Putamen (tissue), 1 donor: ENCODE data around the gene OR2T2.
"Not testable (repeated sequence)": the region's sequence is repeated elsewhere in the genome, so short reads cannot be mapped to it uniquely, and the experiment has no call there.

Source experiments
- DNase-seq: peaks from one replicate; pipeline ENCODE4 v3.0.0-alpha.2; 2016; ENCODE audit warnings: low spot score

OR2T2 gene

DNA sequence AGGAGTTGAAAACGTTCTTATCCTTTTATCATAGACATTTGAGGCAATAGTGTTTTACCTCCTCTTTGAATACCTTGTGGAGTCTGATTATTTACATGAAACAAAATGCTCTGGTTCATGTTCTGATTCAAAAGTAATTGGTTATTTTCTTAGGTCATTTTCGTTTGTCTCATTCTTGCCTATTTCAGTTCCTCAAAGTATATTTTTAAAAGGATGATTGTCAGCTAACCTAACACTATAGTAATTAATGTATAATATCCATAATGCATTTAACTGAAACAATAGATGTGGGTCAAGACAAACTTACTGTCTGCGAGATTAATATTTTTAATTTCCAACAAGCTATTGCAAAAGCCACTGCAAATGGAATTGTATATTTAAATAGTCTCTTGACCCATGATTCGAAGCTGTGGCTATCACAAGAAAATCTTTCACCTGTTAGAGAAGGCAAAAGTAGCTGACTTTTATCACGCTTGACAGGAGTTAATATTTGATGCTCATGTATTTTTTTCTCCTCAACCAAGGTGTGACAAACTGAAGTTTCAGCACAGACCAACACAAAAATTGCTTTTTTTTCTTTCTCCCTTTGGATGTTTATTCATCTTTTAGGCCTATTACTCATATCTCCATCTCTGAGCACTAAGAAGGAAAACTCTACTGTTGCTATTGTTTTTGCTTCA, 5.2 kb downstream of the OR2T2 start:
- DNase-seq, result not testable (repeated sequence)

DNA sequence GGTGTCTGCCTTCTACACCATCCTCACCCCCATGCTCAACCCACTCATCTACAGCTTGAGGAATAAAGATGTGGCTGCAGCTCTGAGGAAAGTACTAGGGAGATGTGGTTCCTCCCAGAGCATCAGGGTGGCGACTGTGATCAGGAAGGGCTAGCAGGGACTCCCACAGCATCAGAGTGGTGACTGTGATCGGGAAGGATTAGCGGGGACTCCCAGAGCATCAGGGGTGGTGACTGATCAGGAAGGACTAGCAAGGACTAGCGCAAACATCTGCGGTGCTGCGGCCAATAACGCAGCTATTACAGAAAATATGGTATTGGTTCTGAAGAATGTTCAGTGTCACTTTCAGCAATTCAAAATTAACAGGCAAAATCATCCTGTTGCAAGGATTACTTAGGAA, 8.2 kb downstream of the OR2T2 start:
- not testable (repeated sequence) for DNase-seq

DNA sequence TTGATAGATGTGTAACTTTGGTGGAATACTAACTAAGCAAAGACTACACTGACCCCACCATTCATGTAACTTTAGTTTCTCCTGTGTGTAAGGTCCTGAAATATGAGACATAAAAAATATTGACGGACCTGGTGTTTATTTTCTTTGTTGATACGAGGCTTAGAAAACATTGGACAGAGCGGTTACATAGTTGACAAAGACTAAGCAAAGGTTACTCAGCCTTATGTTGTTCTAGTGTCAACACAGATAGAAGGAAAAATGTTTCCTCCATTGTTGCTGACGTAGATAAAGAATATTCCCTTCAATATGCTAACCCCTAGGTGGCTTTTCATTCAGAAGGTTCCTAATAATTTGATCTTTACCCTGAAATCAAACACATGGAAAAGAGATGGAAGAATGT, 9.6 kb downstream of the OR2T2 start:
- not testable (repeated sequence) for DNase-seq

- DNase-seq, result not testable (repeated sequence)
Measured at GRCh38 chr1:248456635-248457034, 11.2 kb downstream of the OR2T2 start.

DNA sequence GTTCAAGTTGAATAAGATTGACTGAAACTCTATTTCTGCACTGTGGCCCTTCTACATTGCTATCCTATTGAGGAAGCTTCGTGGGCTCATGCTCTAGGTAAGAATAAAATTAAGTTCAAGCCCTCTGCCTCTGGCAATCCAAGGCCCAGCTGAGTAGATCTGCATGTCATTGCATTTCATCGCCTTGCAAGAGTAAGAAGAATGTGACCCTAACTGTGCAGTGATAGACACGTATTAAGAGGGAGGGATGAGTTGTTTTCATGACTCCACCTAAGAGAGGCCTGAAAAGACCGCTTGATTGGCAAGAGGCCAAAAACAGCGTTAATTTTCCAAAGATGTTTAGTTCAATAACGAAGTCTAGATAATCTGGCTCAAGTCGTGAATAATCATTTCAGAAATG, 13.7 kb downstream of the OR2T2 start:
- DNase-seq, result not testable (repeated sequence)

DNA sequence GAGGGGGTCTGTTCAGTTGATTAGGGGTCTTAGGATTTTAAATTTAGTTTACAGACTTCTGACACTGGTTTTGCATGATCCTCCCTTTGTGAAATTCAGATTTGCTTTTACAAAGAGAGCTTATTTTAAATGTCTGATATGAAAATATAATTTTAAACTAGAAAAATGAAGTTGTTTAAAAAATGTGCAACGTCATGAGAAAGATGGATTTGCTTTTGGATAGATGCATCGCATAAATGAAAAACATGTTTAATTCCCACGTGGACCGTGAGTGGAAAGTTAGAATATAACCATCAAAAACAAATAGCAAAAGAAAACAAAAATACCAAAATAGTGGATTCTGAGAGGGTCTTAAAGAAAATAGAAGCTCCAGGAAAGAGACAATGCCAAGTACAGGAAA, 25.7 kb downstream of the OR2T2 start:
- no peak for DNase-seq

DNA sequence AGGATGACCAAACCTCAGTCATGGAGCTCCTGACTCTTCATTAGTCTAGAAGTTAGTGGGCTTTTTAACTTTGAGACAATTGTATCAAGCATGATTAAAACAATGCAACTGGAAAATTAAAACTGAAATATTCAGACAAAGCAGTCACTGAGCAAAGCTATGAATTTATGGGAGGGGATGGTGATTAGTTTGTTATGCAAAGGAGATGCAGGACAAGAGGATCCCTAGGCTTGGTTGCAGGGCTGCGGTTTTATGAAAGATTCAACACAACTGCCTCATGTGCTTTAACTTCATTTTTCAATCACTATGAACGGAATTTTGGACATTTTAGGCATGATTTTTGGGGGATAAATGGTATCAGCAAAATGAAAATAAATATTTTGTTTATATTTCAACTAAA, 26.7 kb downstream of the OR2T2 start:
- DNase-seq, result not testable (repeated sequence)

DNA sequence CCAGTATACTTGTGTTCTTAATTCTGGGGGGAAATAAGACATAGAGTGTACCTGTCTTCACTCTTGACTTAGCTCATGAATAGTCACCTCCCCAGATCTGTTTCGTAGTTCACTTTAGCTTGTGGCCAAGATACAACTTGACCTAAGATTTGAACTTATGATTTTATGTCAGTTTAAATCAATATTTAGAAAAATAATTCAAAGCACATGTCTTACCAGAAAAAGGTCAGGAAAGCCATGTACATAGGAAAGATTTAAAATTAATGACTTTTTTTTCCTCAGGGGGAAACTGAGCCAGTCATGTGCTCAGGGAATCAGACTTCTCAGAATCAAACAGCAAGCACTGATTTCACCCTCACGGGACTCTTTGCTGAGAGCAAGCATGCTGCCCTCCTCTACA, 27.6 kb downstream of the OR2T2 start, which contains the start of gene OR2T3:
Gene OR2T3, plus strand, starts transcription at position 301 of the 400 bp plus-strand sequence. Its CDS starts 0 bp downstream, at position 301.
- DNase-seq, result not testable (repeated sequence)

- DNase-seq, result not testable (repeated sequence)
Measured at GRCh38 chr1:248475660-248476059, 30.2 kb downstream of the OR2T2 start.

- DNase-seq, result not testable (repeated sequence)
Measured at GRCh38 chr1:248481686-248482579, 36.5 kb downstream of the OR2T2 start.

DNA sequence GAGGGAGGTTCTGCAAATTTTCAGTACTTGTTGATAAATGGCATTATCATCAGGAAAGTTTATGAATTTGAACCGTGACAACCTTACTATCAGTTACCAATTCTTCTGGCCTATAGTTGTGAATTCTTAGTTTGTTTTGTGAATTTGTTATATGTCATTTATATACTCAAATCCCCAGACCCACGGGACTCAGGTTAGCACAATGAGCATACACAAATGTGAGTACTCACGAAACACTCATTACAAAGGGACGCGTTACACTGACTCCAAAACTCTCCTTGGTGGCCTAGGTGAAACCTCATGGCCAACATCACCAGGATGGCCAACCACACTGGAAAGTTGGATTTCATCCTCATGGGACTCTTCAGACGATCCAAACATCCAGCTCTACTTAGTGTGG, 42.9 kb downstream of the OR2T2 start, which contains the start of gene OR2T5:
Gene OR2T5, plus strand, starts transcription at position 301 of the 400 bp plus-strand sequence. Its CDS starts 0 bp downstream, at position 301.
- not testable (repeated sequence) for DNase-seq

DNA sequence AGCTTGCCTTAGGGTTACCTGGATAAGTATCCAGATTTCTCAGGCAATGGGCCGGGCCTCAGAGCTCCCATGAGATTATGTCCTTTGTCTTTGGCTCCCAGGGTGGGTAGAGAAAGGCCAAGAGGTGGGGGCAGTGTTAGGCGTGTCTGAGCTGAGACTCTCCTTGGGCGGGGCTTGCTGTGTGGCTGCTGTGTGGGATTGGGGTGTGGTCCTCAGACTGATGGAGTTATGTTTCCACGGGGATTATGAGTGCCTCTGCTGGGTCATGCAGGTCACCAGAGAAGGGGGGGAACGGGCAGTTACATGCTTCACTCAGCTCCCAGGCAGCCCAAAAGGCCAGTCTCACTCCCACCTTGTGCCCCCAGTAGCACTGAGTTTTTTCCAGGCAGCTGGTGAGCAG, 51.2 kb downstream of the OR2T2 start:
- not testable (repeated sequence) for DNase-seq

DNA sequence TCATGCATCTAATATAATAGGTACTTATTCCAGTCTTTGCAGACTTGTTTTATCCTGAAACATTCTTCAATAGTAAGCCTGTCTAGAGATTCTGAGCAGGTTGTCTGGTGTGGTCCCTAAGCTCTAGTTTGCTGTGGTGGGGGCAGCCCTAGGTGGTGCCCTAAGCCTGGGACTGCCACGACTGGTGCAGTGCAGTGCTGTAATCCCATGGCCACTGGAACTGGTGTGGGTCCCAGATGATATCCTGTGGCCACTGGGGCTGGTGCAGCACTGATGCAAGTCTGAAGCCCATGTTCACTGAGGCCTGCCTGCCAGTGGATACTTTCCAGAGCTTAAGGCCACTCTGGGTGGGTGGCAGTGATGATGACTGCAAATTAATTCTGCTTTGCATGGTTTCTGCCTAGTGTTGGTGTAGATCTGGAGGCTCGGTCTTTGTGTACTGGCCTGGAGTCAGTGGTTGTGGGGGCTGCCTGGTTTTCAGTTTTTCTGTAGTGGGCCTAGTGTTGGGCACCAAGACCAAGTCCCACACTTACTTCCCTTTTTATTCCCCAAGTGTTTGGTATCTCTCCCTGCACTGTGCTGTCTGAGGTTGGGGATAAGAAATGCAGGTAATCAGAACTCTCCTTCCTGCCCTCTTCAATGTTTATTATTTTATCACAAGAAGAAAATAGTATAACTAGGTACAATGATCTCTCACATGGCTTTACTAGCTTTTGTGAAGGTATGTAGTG, 55.0 kb downstream of the OR2T2 start:
- not testable (repeated sequence) for DNase-seq
